Nephron (organoid): ENCODE results near the gene TEX26.

Experiments
- H3K27ac Mint-ChIP-seq, 3 experiments: 2 replicates each; pipeline ENCODE4 v1.8.0; 2020; ENCODE audit warnings: mixed read lengths in 3 of 3, mild to moderate bottlenecking in 2 of 3, moderate library complexity in 1 of 3
- H3K27me3 Mint-ChIP-seq: 2 replicates; pipeline ENCODE4 v1.8.0; 2021; ENCODE audit warnings: low read depth, mild to moderate bottlenecking, moderate library complexity, mixed read lengths
- H3K36me3 Mint-ChIP-seq: 2 replicates; pipeline ENCODE4 v1.8.0; 2020; ENCODE audit warnings: low read depth, mixed read lengths
- H3K4me1 Mint-ChIP-seq: 2 replicates; pipeline ENCODE4 v1.8.0; 2020; ENCODE audit warnings: mixed read lengths
- H3K4me3 Mint-ChIP-seq, 3 experiments: 2 replicates each; pipeline ENCODE4 v1.8.0; 2020; ENCODE audit warnings: mild to moderate bottlenecking in 3 of 3, mixed read lengths in 3 of 3, moderate library complexity in 2 of 3
- H3K9me3 Mint-ChIP-seq: 2 replicates; pipeline ENCODE4 v1.8.0; 2020; ENCODE audit warnings: mixed read lengths
- CTCF ChIP-seq, 3 experiments: fragments of 200-600 bp; sonication (generic); IDR thresholded peaks; one replicate each; pipeline ENCODE4 v1.5.0; 2021; ENCODE audit warnings: antibody characterized with exemption in 3 of 3; ENCODE audit not compliant: unreplicated experiment in 3 of 3

The TEX26 gene

GRCh38 chr13:30963791-30964190, 31.3 kb downstream of the TEX26 start:
- TF ChIP-seq CTCF (IDR thresholded peaks at IDR 0.05; ENCODE audit: unreplicated experiment in 3 of 3), result no peak
- no peak overlapping the region for H3K27ac Mint-ChIP-seq
- H3K4me1 Mint-ChIP-seq, result peaks cover 5% of the 10 kb centered on the region
- peaks cover 22% of the 10 kb centered on the region for H3K9me3 Mint-ChIP-seq
- H3K4me3 Mint-ChIP-seq, result no peak overlapping the region
- H3K36me3 Mint-ChIP-seq, result no peaks in the 10 kb centered on the region
- no peaks in the 10 kb centered on the region for H3K27me3 Mint-ChIP-seq

- Mint-ChIP-seq H3K27ac (no peak overlapping the region), H3K36me3 (no peaks in the 10 kb centered on the region), H3K4me1 (peaks cover 5% of the 10 kb centered on the region), H3K27me3 (no peaks in the 10 kb centered on the region), H3K4me3 (no peak overlapping the region), H3K9me3 (peaks cover 15% of the 10 kb centered on the region)
- no peak for TF ChIP-seq CTCF (IDR thresholded peaks at IDR 0.05; ENCODE audit: unreplicated experiment in 3 of 3)
Measured at GRCh38 chr13:30965380-30965779, 32.9 kb downstream of the TEX26 start.

GRCh38 chr13:30966101-30966500, 33.6 kb downstream of the TEX26 start:
- H3K27me3 Mint-ChIP-seq, result no peaks in the 10 kb centered on the region
- H3K4me1 Mint-ChIP-seq, result peaks cover 7% of the 10 kb centered on the region
- TF ChIP-seq CTCF (IDR thresholded peaks at IDR 0.05; ENCODE audit: unreplicated experiment in 3 of 3), result no peak
- H3K4me3 Mint-ChIP-seq, result no peak overlapping the region
- H3K36me3 Mint-ChIP-seq, result no peaks in the 10 kb centered on the region
- peaks cover 13% of the 10 kb centered on the region for H3K9me3 Mint-ChIP-seq
- H3K27ac Mint-ChIP-seq, result no peak overlapping the region

- Mint-ChIP-seq H3K4me3 (no peak overlapping the region), H3K27ac (no peak overlapping the region), H3K4me1 (peaks cover 6% of the 10 kb centered on the region), H3K9me3 (peaks cover 4% of the 10 kb centered on the region), H3K36me3 (no peaks in the 10 kb centered on the region), H3K27me3 (no peaks in the 10 kb centered on the region)
- no peak for TF ChIP-seq CTCF (IDR thresholded peaks at IDR 0.05; ENCODE audit: unreplicated experiment in 3 of 3)
Measured at GRCh38 chr13:30968846-30969245, 36.4 kb downstream of the TEX26 start.

DNA sequence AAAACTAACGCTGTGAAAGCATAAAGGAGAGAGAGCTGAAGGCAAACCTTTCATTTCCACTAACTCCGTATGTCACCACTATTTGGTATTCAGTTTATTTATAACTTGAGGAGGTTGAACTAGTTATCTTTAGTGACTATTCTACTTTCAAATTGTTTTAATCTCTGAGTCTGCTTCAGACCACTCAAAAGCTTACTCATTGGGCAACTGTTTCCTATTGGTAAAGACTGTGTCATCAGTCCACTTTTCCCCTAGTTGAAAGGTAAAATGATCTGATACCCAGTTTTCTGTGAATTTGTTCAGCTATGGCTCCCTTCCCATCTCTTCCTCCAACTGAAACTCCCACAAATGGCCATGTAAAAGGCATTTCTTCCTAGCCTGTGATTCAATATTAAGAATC, 39.1 kb downstream of the TEX26 start:
- H3K27ac Mint-ChIP-seq, result no peak overlapping the region
- no peaks in the 10 kb centered on the region for H3K27me3 Mint-ChIP-seq
- peaks cover 3% of the 10 kb centered on the region for H3K4me1 Mint-ChIP-seq
- no peak for TF ChIP-seq CTCF (IDR thresholded peaks at IDR 0.05; ENCODE audit: unreplicated experiment in 3 of 3)
- no peak overlapping the region for H3K4me3 Mint-ChIP-seq
- peaks cover 4% of the 10 kb centered on the region for H3K9me3 Mint-ChIP-seq
- no peaks in the 10 kb centered on the region for H3K36me3 Mint-ChIP-seq

GRCh38 chr13:30972888-30973377, 40.5 kb downstream of the TEX26 start:
- no peaks in the 10 kb centered on the region for H3K27me3 Mint-ChIP-seq
- H3K36me3 Mint-ChIP-seq, result no peaks in the 10 kb centered on the region
- TF ChIP-seq CTCF (IDR thresholded peaks at IDR 0.05; ENCODE audit: unreplicated experiment in 3 of 3), result no peak
- peaks cover 3% of the 10 kb centered on the region for H3K4me1 Mint-ChIP-seq
- no peak overlapping the region for H3K4me3 Mint-ChIP-seq
- no peak overlapping the region for H3K27ac Mint-ChIP-seq
- no peaks in the 10 kb centered on the region for H3K9me3 Mint-ChIP-seq
